ENCODE results near the gene MTMR3.
A peak's percentile ranks its signal among the peaks of the same experiment; 100 is the strongest.
"Not testable (repeated sequence)": the region's sequence is repeated elsewhere in the genome, so short reads cannot be mapped to it uniquely, and the experiment has no call there.

The MTMR3 gene

GRCh38 chr22:29883045-29883774 is at the start of gene MTMR3:
MTMR3 (plus strand) TSS chr22:29883174; CDS start chr22:29971060, 87,886 bp downstream.
- DNase-seq (ENCODE audit: low read depth in 3 of 3, low spot score in 1 of 3): peak; percentile 79 to 97 (median 88)

GRCh38 chr22:29833392-29833965 is 49.5 kb upstream of the MTMR3 start:
- no peak for DNase-seq (ENCODE audit: low read depth in 3 of 3, low spot score in 1 of 3)

- DNase-seq (ENCODE audit: low read depth in 3 of 3, low spot score in 1 of 3): no peak
These were observed 48.9 kb upstream of the MTMR3 start for GRCh38 chr22:29834046-29834445.

GRCh38 chr22:29836791-29837370 is 46.1 kb upstream of the MTMR3 start:
- DNase-seq (ENCODE audit: low read depth in 3 of 3, low spot score in 1 of 3): not testable (repeated sequence)

- peak; percentile 97 to 98 (median 98) for DNase-seq (ENCODE audit: low read depth in 3 of 3, low spot score in 1 of 3)
These were observed 45.0 kb upstream of the MTMR3 start, which contains the start of gene ASCC2 for GRCh38 chr22:29837741-29838598. ASCC2 (minus strand) TSS chr22:29838274; CDS start chr22:29832325, 5,949 bp downstream.

GRCh38 chr22:29838599-29838956 is 44.4 kb upstream of the MTMR3 start:
- DNase-seq (ENCODE audit: low read depth in 3 of 3, low spot score in 1 of 3): no peak

- no peak for DNase-seq (ENCODE audit: low read depth in 3 of 3, low spot score in 1 of 3)
These were observed 43.9 kb upstream of the MTMR3 start for GRCh38 chr22:29839039-29839438.

- no peak for DNase-seq (ENCODE audit: low read depth in 3 of 3, low spot score in 1 of 3)
These were observed 42.5 kb upstream of the MTMR3 start for GRCh38 chr22:29840498-29840897.

- DNase-seq (ENCODE audit: low read depth in 3 of 3, low spot score in 1 of 3): no peak
These were observed 40.8 kb upstream of the MTMR3 start for GRCh38 chr22:29842172-29842571.

GRCh38 chr22:29842740-29843139 is 40.2 kb upstream of the MTMR3 start:
- no peak for DNase-seq (ENCODE audit: low read depth in 3 of 3, low spot score in 1 of 3)

GRCh38 chr22:29846290-29846689 is 36.7 kb upstream of the MTMR3 start:
- no peak for DNase-seq (ENCODE audit: low read depth in 3 of 3, low spot score in 1 of 3)

GRCh38 chr22:29848111-29848510 is 34.9 kb upstream of the MTMR3 start:
- DNase-seq (ENCODE audit: low read depth in 3 of 3, low spot score in 1 of 3): no peak

GRCh38 chr22:29854432-29854831 is 28.5 kb upstream of the MTMR3 start:
- DNase-seq (ENCODE audit: low read depth in 3 of 3, low spot score in 1 of 3): no peak

GRCh38 chr22:29855611-29856181 is 27.3 kb upstream of the MTMR3 start:
- DNase-seq (ENCODE audit: low read depth in 3 of 3, low spot score in 1 of 3): no peak

- DNase-seq (ENCODE audit: low read depth in 3 of 3, low spot score in 1 of 3): no peak
These were observed 26.5 kb upstream of the MTMR3 start for GRCh38 chr22:29856496-29856895.

GRCh38 chr22:29859030-29859429 is 23.9 kb upstream of the MTMR3 start:
- DNase-seq (ENCODE audit: low read depth in 3 of 3, low spot score in 1 of 3): not testable (repeated sequence)

GRCh38 chr22:29860006-29860766 is 22.8 kb upstream of the MTMR3 start:
- no peak for DNase-seq (ENCODE audit: low read depth in 3 of 3, low spot score in 1 of 3)

GRCh38 chr22:29861672-29862297 is 21.2 kb upstream of the MTMR3 start:
- no peak for DNase-seq (ENCODE audit: low read depth in 3 of 3, low spot score in 1 of 3)

GRCh38 chr22:29865572-29865971 is 17.4 kb upstream of the MTMR3 start:
- DNase-seq (ENCODE audit: low read depth in 3 of 3, low spot score in 1 of 3): not testable (repeated sequence)

GRCh38 chr22:29867260-29867659 is 15.7 kb upstream of the MTMR3 start:
- DNase-seq (ENCODE audit: low read depth in 3 of 3, low spot score in 1 of 3): no peak

All from stimulated activated CD4-positive, alpha-beta T cell treated with anti-CD3 and anti-CD28 coated beads, TNF-alpha, amount 100 ng/mL, for 1 hour (primary cell).